Activated T-cell treated with anti-CD3 and anti-CD28 coated beads for 24 hours (primary cell): Measurements from ENCODE around the gene TRIM66.

Experiments used
- DNase-seq: peaks from one replicate; pipeline ENCODE4 v3.0.0-alpha.2; 2020; ENCODE audit warnings: low read depth

TRIM66 gene

GRCh38 chr11:8605971-8606563 lies 76.4 kb downstream of the TRIM66 start:
- DNase-seq = no peak

GRCh38 chr11:8604078-8604723 lies 78.3 kb downstream of the TRIM66 start:
- DNase-seq = peak; percentile 23

GRCh38 chr11:8603696-8604077 lies 78.8 kb downstream of the TRIM66 start:
- DNase-seq = no peak

GRCh38 chr11:8601376-8602133 lies 80.9 kb downstream of the TRIM66 start:
- DNase-seq = no peak

GRCh38 chr11:8598506-8598905 lies 84.0 kb downstream of the TRIM66 start:
- no peak for DNase-seq

GRCh38 chr11:8597182-8597581 lies 85.3 kb downstream of the TRIM66 start:
- DNase-seq = no peak

- no peak for DNase-seq
Measured at GRCh38 chr11:8596504-8597046, 85.9 kb downstream of the TRIM66 start.

GRCh38 chr11:8593935-8594909 lies 88.2 kb downstream of the TRIM66 start, which contains the start of gene STK33:
Gene STK33, minus strand, starts transcription at chr11:8594228. Its CDS starts 119,323 bp downstream, at chr11:8474905.
- DNase-seq = peak; percentile 29

GRCh38 chr11:8593455-8593854 lies 89.0 kb downstream of the TRIM66 start:
- DNase-seq = no peak

- no peak for DNase-seq
Measured at GRCh38 chr11:8587915-8588314, 94.5 kb downstream of the TRIM66 start.

- DNase-seq = no peak
Measured at GRCh38 chr11:8586805-8587204, 95.7 kb downstream of the TRIM66 start.

GRCh38 chr11:8586184-8586583 lies 96.3 kb downstream of the TRIM66 start:
- DNase-seq = no peak

- no peak for DNase-seq
Measured at GRCh38 chr11:8584511-8584910, 98.0 kb downstream of the TRIM66 start.

- DNase-seq = no peak
Measured at GRCh38 chr11:8584082-8584481, 98.4 kb downstream of the TRIM66 start.

- DNase-seq = no peak
Measured at GRCh38 chr11:8581300-8581699, 101.2 kb downstream of the TRIM66 start.

- DNase-seq = no peak
Measured at GRCh38 chr11:8577791-8578581, 104.5 kb downstream of the TRIM66 start.

GRCh38 chr11:8574798-8575197 lies 107.7 kb downstream of the TRIM66 start:
- no peak for DNase-seq

GRCh38 chr11:8573777-8574176 lies 108.7 kb downstream of the TRIM66 start:
- DNase-seq = no peak

GRCh38 chr11:8567602-8568198 lies 114.8 kb downstream of the TRIM66 start:
- no peak for DNase-seq

GRCh38 chr11:8566613-8567210 lies 115.8 kb downstream of the TRIM66 start:
- DNase-seq = no peak
